ENCODE results near the gene HID1. TPM values are rescaled to one million over a fixed set of nuclear protein-coding genes. Genes with fewer than 3 reads are reported as not detected.

HID1 gene
- total and polyA plus RNA-seq, 2 experiments from 2014 or later: not detected

DNA sequence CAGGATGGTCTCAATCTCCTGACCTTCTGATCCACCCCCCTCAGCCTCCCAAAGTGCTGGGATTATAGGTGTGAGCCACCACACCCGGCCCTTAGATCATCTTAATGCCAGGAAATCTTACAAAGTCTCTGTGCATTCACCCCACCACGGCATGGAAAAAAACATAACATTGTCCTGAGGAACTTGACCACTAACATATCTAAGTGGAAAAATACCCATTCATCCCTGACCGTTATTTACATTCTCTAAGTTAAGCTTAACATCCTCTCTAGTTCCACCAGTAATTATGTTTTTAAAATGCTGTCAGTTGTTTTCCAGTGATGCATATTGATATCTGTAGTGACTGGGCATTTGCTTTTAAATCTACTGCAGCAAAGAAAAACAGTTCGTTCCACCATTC, 3.4 kb upstream of the HID1 start:
- H3K9ac ChIP-seq: no peak overlapping the region
- no peak overlapping the region for H3K4me3 ChIP-seq
- peaks cover 28% of the 10 kb centered on the region for H3K27me3 ChIP-seq (replicated peaks; ENCODE audit: insufficient read depth)
- no peaks in the 10 kb centered on the region for H3K36me3 ChIP-seq (ENCODE audit: low read depth)
- no peak overlapping the region for H3K27ac ChIP-seq
- DNase-seq: no peak
- H3F3A ChIP-seq (ENCODE audit: insufficient read depth): no peaks in the 10 kb centered on the region
- H3K9me3 ChIP-seq (ENCODE audit: low read depth): no peaks in the 10 kb centered on the region
- H3K9me2 ChIP-seq (ENCODE audit: insufficient read depth): no peaks in the 10 kb centered on the region
- no peak overlapping the region for H2AFZ ChIP-seq
- in situ Hi-C loops (cut with MboI): no loop called here
- no peaks in the 10 kb centered on the region for H3K79me2 ChIP-seq (ENCODE audit: insufficient read depth)
- H3K4me1 ChIP-seq (ENCODE audit: insufficient read depth): no peaks in the 10 kb centered on the region
- 54 to 56% methylated on average over 4 of the region's 4 CpGs for WGBS, 2 experiments (ENCODE audit: low coverage in 1 of 2, low lambda C conversion rate in 2 of 2, missing lambda C conversion rate in 2 of 2)
- no peak for TF ChIP-seq EZH2 (IDR thresholded peaks at IDR 0.05; ENCODE audit: insufficient read depth, poor library complexity, severe bottlenecking)
- TF ChIP-seq EZH2phosphoT487 (IDR thresholded peaks at IDR 0.05; ENCODE audit: insufficient read depth, low read depth): no peak
- H4K20me1 ChIP-seq (ENCODE audit: insufficient read depth): no peaks in the 10 kb centered on the region
- H3K4me2 ChIP-seq (ENCODE audit: unreplicated experiment): no peak overlapping the region

DNA sequence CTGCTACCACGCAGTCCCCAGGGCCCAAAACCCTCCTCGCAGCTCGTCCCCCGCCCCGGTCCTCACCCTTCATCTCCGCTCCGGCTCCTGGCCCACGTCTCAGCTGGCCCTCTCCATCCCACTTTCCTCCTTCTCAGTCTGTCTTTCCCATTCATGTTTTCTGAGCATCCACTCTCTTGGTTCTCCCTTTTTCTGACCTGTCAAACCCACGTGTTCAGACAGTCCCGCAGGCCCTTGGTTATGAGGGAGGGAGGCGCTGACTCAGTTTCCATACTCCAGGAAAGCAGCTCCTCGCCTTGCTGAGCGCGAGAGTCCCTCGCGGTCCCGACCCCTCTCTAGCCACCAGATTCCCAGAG, 392 bp upstream of the HID1 start:
- Histone ChIP-seq H3K36me3 (ENCODE audit: low read depth) (no peaks in the 10 kb centered on the region), H2AFZ (no peak overlapping the region)
- DNase-seq: no peak

DNA sequence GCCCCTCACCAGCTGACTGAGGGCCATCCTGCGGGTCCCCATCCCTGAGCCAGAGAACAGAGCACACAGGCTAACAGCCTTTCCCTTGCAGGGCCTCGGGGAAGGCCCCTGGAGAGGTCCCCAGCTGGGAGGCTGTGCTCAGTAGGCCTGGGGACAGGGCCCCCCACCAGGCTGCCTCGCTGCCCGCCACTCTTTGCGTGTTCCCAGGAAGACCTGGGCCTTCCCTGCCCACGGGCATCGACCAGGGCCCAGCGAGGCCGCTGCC, 785 bp downstream of the HID1 start:
- in situ Hi-C loops (cut with MboI): no loop called here

More for the DNA sequence above, 392 bp upstream of the HID1 start:
- H3K4me2 ChIP-seq (ENCODE audit: unreplicated experiment): peak overlapping the region; percentile 16
- H3K4me1 ChIP-seq (ENCODE audit: insufficient read depth): no peaks in the 10 kb centered on the region
- H3K9me3 ChIP-seq (ENCODE audit: low read depth): no peaks in the 10 kb centered on the region
- peaks cover 28% of the 10 kb centered on the region for H3K27me3 ChIP-seq (replicated peaks; ENCODE audit: insufficient read depth)
- H3K9me2 ChIP-seq (ENCODE audit: insufficient read depth): no peaks in the 10 kb centered on the region
- H3K4me3 ChIP-seq: no peak overlapping the region; the same call in 1 of the 2 replicates
- H4K20me1 ChIP-seq (ENCODE audit: insufficient read depth): no peaks in the 10 kb centered on the region
- H3K9ac ChIP-seq: no peak overlapping the region
- in situ Hi-C loops (cut with MboI): no loop called here
- 0 out of 2 replicates have a peak, but pooled peaks have one; percentile 47 for TF ChIP-seq EZH2phosphoT487 (IDR thresholded peaks at IDR 0.05; ENCODE audit: insufficient read depth, low read depth)
- TF ChIP-seq EZH2 (IDR thresholded peaks at IDR 0.05; ENCODE audit: insufficient read depth, poor library complexity, severe bottlenecking): no peak
- H3F3A ChIP-seq (ENCODE audit: insufficient read depth): no peaks in the 10 kb centered on the region
- WGBS, 2 experiments (ENCODE audit: low coverage in 1 of 2, low lambda C conversion rate in 2 of 2, missing lambda C conversion rate in 2 of 2): 7 to 8% methylated on average over 17 of the region's 17 CpGs
- no peak overlapping the region for H3K27ac ChIP-seq
- no peaks in the 10 kb centered on the region for H3K79me2 ChIP-seq (ENCODE audit: insufficient read depth)

DNA sequence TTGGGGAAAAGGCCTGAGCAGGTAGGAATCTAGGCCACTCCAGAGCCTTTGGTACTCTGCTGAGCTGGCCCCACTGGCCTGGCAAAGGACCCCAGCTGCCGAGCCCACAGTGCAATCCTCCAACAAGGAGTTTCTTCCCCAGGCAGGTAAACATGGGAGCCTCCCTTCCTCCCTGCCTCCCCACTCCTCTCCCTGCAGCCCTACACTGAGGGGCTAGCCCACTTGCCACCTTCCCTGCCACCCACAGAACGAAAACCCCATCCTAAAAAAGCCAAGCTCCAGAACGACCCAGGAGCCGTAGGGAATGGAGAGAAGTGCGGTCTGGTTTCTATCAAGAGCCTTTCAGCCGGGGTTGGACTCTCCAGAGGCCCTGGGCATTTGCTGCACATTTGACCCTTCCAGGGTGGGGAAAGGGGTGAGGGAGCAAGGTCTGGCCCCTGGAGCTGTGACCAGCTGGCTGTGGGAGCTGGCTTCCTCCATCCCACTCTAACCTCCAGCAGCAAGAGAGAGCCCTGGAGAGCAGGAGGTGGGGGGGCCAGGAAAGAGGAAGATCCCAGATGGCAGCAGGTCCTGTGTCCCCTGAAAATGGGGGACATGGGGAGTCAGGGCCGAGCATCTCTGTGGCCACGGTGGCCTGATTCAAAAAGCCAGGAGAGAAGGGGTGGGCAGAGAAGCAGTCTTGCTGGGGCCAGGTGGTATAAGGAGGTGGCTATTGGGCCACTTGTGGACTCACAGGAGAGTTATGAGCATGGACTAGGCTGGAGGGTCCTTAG, 1.3 kb downstream of the HID1 start:
- no peaks in the 10 kb centered on the region for H3K36me3 ChIP-seq (ENCODE audit: low read depth)
- in situ Hi-C loops (cut with MboI): no loop called here
- no peak for DNase-seq
- H3K4me2 ChIP-seq (ENCODE audit: unreplicated experiment): no peak overlapping the region
- H3K4me1 ChIP-seq (ENCODE audit: insufficient read depth): no peaks in the 10 kb centered on the region
- no peak overlapping the region for H3K4me3 ChIP-seq
- H3K9me2 ChIP-seq (ENCODE audit: insufficient read depth): no peaks in the 10 kb centered on the region
- H3K9me3 ChIP-seq (ENCODE audit: low read depth): no peaks in the 10 kb centered on the region
- no peak overlapping the region for H3K9ac ChIP-seq
- no peak for TF ChIP-seq EZH2phosphoT487 (IDR thresholded peaks at IDR 0.05; ENCODE audit: insufficient read depth, low read depth)
- no peak for TF ChIP-seq EZH2 (IDR thresholded peaks at IDR 0.05; ENCODE audit: insufficient read depth, poor library complexity, severe bottlenecking)
- H3K27ac ChIP-seq: no peak overlapping the region
- H4K20me1 ChIP-seq (ENCODE audit: insufficient read depth): no peaks in the 10 kb centered on the region
- peaks cover 28% of the 10 kb centered on the region for H3K27me3 ChIP-seq (replicated peaks; ENCODE audit: insufficient read depth)
- H3K79me2 ChIP-seq (ENCODE audit: insufficient read depth): no peaks in the 10 kb centered on the region
- H2AFZ ChIP-seq: no peak overlapping the region
- 86% methylated on average over 8 of the region's 8 CpGs for WGBS, 2 experiments (ENCODE audit: low coverage in 1 of 2, low lambda C conversion rate in 2 of 2, missing lambda C conversion rate in 2 of 2)
- H3F3A ChIP-seq (ENCODE audit: insufficient read depth): no peaks in the 10 kb centered on the region

More for the DNA sequence above, 785 bp downstream of the HID1 start:
- peaks cover 28% of the 10 kb centered on the region for H3K27me3 ChIP-seq (replicated peaks; ENCODE audit: insufficient read depth)
- WGBS, 2 experiments (ENCODE audit: low coverage in 1 of 2, low lambda C conversion rate in 2 of 2, missing lambda C conversion rate in 2 of 2): 29 to 43% methylated on average over 8 to 9 of the region's 9 CpGs
- no peaks in the 10 kb centered on the region for H3K9me2 ChIP-seq (ENCODE audit: insufficient read depth)
- H3K4me3 ChIP-seq: no peak overlapping the region
- H3F3A ChIP-seq (ENCODE audit: insufficient read depth): no peaks in the 10 kb centered on the region
- H3K36me3 ChIP-seq (ENCODE audit: low read depth): no peaks in the 10 kb centered on the region
- no peak overlapping the region for H3K27ac ChIP-seq
- no peak for DNase-seq
- H3K4me1 ChIP-seq (ENCODE audit: insufficient read depth): no peaks in the 10 kb centered on the region
- TF ChIP-seq EZH2phosphoT487 (IDR thresholded peaks at IDR 0.05; ENCODE audit: insufficient read depth, low read depth) (no peak), EZH2 (IDR thresholded peaks at IDR 0.05; ENCODE audit: insufficient read depth, poor library complexity, severe bottlenecking) (no peak)
- H4K20me1 ChIP-seq (ENCODE audit: insufficient read depth): no peaks in the 10 kb centered on the region
- no peaks in the 10 kb centered on the region for H3K79me2 ChIP-seq (ENCODE audit: insufficient read depth)
- no peaks in the 10 kb centered on the region for H3K9me3 ChIP-seq (ENCODE audit: low read depth)
- no peak overlapping the region for H3K4me2 ChIP-seq (ENCODE audit: unreplicated experiment)
- H2AFZ ChIP-seq: no peak overlapping the region
- no peak overlapping the region for H3K9ac ChIP-seq
